ENCODE data around the gene SUGP2.
A peak's percentile ranks its signal among the peaks of the same experiment; 100 is the strongest.
"Not testable (repeated sequence)": the region's sequence is repeated elsewhere in the genome, so short reads cannot be mapped to it uniquely, and the experiment has no call there.

SUGP2 gene

DNA sequence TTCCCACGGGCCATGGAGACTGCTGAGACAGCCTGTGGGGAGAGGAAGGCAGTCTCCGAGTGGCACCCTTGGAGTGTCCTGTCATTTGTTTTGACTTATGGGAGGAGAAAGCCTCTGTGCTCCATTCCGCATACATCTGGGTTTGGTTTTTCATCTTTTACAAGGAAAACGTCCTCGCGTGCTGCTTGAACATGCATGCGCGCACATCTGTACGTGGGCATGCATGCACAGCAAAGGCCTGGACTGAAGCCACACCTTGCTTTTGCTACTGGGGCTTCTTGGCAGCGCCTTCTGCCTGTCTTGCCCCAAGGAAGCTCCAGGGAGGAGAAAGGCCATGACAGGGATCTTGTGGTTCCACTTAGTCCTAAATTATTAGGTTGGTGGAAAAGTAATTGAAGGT, 44.0 kb downstream of the SUGP2 start:
- no peak for DNase-seq

DNA sequence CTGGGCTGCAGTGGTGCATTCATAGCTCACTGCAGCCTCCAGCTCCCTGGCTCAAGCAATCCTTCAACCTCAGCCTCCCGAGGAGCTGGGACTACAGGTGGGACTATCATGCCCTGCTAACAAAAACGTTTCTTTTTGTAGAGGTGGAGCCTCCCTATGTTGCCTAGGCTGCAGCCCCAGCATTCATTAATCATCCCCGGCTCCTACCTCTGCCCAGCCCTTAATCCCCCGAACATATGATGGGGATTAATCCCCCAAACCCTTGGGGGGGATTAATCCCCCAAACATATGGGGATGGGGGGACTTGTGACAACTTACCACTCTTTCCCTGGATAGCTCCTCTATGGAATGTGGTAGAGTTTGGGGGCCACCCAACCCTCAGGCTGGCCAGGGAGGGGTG, 45.9 kb downstream of the SUGP2 start:
- no peak for DNase-seq

DNA sequence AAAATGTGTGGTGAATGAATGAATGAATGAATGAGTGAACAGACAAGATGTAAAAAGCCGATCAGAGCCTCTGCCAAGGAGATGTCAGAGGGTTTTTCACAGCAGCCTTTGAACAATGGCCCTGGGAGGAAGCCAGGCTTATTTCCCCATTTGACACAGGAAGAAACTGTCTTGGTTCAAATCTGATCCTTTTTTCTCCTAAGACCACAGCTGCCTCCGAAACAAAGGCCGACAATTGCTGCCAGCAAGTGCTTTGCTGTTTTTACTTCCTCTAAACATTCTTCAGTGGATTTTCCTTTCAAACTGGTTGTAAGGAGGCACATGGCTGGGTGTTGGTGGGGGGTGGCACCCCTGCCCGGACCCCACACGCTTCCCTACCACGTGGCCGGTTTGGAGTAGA, 48.1 kb downstream of the SUGP2 start:
- DNase-seq, result no peak

DNA sequence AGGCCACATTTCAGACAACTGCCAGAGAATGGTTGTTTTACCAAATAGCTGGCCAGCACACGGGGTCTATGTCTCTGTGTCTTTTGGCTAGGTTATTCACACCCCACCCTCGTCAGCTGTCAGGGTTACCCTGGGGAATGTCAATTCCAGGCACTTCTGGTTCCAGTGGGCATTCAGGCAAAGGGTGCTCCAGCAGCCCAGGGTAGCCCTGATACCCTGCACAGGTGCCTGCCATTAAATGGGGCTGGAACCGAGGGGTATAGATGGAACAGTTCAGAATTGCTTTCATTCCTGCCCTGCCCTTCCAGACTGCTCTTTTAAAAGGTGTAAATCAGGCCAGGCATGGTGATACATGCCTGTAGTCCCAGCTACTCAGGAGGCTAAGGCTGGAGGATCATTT, 49.1 kb downstream of the SUGP2 start:
- no peak for DNase-seq

DNA sequence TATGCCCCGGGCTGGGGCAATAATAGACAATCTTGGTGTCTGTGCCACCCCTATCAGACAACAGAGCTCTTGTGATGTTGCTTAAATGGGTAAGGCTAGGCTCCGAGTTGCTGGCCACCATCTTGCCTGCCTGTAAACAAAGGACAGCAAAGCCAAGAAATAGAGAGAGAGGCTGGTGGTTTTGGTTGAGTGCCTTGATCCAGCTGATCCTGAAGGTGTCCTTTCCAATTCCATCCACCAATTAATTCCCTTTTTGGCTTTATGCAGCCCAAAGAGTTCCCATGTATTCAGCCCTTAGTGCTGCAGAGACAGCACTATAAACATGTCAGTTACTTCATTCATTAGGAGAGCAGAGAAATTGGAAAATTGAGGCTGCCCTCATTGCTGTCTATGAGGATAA, 50.6 kb downstream of the SUGP2 start:
- no peak for DNase-seq

DNA sequence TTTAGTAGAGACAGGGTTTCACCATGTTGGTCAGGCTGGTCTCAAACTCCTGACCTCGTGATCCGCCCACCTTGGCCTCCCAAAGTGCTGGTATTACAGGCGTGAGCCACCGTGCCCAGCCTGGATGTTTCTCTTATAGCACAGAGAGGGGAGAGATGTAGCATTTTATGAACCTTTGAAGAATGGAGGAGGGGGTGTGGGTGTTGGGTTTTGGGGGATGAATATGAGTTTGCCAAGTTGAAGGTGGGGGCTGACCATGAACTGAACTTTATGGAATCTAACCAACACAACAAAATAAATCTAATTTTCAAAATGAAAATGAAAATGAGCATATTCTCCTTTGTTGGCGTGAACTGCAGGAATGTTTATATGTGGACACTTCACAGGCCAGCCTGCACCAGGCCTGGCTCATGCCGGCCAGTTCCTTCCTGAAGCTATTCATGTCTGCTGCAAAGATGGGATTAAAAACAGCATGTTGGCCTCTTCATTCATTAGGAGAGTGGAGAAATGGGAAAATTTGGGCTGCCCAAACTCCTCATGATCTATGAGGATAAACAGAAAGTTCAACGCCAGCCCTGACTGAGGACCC, 52.8 kb downstream of the SUGP2 start:
- DNase-seq, result no peak

DNA sequence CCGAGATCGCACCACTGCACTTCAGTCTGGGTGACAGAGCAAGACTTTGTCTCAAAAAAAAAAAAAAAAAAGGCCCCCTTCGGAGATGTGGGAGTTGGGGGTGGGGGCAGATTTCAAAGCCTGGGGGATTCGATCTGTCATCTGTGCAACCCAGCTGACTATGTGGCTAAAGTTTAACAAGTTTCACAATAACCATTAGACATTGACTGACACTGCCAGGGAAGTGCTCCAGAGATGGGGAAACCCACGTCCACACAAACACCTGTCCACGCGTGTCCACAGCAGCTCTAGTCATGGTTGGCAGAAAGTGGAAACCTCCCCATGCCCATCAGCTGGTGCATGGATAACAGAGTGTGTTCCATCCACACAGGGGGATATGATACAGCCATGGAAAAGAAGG, 54.7 kb downstream of the SUGP2 start:
- no peak for DNase-seq

DNA sequence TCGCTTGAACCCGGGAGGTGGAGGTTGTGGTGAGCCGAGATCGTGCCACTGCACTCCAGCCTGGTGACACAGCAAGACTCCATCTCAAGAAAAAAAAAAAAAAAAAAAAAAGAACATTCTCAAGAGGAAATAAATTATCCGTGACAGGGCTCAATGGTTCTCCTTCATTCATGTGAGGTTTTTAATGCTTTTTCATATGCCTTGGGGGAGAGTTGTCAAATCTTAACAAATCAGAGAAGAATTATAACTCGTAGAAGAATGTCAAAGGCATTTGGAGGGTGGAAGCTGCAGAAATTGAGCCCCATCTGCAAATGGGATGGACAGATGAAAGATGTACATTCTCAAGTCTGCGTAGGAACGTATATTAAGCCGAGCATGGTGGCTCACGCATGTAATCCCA, 57.4 kb downstream of the SUGP2 start:
- no peak for DNase-seq

DNA sequence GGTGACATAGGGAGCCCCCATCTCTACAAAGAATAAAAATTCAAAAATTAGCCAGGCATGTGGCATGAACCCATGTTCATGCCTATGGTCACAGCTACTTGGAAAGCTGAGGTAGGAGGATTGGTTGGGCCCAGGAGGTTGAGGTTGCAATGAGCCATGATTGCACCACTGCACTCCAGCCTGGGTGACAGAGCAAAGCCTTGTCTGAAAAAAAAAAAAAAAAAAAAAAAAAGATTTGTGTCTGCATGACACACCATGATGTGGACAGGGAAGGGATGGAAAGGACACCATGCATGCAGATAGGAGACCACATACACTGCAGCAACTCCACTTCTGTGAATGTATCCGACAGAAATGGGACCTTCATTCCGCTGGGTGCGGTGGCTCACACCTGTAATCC, 58.3 kb downstream of the SUGP2 start:
- DNase-seq, result no peak

DNA sequence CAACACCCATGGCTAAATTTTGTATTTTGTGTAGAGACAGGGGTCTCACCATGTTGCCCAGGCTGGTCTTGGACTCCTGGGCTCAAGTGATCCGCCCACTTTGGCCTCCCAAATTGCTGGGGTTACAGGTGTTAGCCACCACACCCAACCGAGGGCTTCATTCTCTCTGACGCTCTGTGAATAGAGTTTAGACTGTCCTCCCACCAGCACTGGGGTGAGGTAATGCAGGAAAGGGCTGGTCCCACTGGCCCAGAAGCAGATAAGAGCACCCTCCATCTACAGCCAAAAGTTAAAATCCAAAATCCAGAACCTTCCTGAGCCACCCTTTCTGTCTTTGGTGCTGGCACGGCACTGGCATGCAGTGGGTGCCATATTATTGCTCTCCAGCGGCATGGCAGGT, 60.5 kb downstream of the SUGP2 start:
- DNase-seq, result no peak

DNA sequence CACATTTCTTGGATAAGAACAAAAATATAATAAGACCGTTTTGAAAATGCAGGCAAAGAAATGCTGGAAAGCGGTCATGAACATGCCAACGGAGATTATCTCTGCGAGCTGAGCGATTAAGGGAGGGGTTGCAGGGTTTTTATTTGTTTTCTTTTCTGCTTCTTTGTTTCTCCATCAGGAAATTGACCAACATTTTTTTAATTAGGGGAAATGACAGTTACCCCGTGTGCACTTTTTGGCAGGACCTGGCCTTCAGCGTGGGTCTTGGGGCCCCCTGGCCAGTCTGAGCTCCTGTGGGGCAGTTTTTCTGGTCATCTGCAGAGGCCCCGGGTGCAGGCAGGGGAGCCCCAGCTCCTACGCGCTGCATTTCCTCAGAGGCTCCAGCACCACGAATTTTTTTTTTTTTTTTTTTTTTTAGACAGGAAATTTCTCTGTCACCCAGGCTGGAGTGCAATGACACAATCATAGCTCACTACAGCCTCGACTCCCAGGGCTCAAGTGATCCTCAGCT, 61.0 kb downstream of the SUGP2 start:
- DNase-seq, result no peak

DNA sequence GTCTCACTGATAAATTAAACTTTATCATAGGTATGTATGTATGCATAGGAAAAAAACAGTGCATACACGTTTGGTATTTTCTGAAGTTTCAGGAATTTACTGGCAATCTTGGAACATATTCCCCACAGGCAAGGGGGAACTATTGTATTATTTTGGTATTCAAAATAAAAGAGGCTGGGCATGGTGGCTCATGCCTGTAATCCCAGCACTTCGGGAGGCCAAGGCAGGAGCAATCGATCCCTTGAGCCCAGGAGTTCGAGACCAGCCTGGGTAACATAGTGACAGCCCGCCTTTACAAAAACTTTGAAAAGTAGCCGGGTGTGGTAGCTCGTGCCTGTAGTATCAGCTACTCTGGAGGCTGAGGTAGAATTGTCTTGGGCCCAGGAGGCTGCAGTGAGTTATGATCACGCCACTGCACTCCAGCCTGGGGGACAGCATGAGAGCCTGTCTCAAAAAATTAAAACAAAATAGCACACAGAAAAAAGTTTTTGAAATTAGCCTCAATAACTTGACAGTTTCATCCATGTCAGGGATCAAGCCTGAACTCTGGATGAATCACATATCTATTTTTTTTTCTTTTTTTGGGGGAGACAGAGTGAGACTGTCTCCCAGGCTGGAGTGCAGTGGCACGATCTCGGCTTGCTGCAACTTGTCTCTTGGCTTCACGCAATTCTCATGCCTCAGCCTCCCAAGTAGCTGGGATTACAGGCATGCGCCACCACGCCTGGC, 63.2 kb downstream of the SUGP2 start:
- DNase-seq, result no peak

DNA sequence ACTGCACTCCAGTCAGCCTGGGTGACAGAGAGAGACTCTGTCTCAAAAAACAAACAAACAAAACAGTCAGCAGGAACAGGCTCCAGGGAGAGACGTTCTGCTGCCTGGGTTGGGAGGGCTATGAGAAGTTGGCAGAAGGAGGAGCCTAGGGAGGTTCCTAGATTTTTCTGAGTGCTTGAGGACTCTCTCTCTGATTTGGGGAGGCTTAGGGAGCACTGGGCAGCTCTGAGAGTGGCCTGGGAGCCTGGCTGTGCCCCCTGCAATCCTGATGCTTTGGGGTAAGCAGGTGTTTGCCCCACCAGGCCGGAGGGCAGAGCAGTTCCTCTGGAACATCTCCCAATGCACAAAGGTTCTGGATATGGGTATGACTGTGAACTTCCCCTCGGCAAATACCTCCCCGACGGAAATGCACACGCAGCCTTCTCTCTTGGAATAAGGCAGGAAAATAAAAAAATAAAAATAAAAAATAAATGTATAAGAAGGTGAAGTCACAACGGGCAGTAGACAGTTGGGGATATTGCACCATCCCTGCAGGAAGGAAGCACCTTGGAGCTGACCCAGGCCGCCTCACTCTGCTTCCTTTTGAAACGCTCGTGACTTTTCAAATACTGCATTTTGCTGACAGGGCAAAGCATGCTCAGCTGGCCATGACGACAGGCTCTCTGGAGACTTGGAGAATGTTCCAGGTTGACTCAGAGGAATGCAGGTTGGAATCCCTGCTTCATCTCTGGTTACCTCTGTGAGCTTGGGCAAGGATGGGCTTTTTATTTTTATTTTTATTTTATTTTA, 65.8 kb downstream of the SUGP2 start:
- no peak for DNase-seq

DNA sequence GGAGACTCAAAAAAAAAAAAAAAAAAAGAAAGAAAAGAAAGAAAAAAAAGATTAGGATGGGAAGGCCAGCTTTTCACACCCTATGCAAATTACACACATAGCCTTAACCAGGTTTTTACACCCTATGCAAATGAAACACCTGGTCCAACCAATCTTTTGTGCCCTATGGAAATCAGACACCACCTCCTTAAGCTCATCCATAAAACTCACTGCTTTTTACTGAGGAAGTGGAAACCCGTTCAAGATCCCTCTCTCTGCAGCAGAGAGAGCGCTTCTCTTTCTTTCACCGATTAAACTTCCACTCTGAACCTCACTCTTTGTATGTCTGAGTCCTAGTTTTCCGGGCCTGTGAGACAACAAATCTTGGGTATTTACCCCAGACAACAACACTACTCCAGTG, 67.0 kb downstream of the SUGP2 start:
- DNase-seq, result peak; percentile 64

DNA sequence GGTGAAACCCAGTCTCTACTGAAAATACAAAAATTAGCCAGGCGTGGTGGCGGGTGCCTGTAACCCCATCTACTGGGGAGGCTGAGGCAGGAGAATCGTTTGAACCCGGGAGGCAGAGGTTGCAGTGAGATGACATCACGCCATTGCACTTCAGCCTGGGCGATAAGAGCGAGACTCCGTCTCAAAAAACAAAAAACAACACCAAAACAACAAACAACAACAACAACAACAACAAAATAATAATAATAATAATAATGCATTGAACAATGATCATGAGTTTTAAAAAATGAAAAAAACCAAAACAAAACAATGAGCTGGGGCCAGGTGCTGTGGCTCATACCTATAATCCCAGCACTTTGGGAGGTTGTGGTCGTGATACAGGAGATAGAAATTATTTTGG, 69.2 kb downstream of the SUGP2 start:
- no peak for DNase-seq

DNA sequence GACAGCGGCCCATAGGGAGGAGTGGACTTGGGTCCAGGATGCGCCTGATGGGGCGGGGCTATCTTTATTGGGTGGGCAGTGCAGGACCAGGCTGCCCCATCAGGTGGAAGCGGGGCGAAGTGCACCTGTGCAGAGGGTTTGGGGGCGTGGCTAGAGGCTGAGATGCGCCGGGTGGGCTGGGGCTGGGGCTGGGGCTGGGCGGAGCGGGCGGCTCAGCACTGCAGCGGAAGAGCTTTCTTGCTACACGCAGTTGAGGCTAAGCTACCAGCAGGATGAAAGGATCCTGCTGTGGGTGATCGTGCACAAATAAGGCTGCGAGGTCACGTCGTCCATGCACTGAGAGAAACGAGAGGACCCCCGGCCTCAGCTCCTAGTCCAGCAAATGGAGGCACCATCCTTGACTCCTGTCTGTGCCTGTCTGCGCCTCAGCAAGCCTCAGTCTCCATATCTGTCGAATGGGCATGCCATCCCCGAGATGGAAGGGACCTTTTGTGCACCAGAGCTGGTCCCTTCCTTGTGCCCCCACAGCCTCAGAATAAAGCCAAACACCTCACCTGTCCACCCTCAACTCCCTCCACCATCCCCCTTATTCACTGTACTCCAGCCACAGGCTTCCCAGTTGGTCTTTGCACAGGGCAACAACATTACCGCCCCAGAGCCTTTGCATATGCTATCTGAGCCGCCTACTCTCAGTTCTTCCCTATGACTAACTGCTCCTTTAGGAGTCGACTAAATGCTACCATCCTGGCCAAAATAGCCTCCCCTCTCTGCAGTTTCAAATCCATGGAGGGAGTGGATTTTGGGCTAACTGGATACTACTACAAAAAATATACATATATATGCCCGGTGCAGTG, 71.3 kb downstream of the SUGP2 start:
- DNase-seq, result no peak

DNA sequence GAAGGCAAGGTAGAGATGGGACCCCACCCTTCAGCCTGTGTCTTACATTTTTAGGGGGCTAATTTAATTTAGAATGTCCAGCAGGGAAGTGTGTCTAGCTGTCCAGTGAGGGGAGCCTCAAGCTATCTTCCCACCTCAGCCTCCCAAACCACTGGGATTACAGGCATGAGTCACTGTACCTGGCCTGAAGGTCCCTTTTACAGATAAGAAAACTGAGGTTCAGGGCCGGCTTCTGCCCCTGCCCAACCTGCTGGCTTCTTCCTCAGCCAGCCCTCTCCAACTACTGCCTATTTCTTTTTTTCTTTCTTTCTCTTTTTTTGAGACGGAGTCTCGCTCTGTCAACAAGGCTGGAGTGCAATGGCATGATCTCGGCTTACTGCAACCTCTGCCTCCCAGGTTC, 72.9 kb downstream of the SUGP2 start:
- DNase-seq, result no peak

DNA sequence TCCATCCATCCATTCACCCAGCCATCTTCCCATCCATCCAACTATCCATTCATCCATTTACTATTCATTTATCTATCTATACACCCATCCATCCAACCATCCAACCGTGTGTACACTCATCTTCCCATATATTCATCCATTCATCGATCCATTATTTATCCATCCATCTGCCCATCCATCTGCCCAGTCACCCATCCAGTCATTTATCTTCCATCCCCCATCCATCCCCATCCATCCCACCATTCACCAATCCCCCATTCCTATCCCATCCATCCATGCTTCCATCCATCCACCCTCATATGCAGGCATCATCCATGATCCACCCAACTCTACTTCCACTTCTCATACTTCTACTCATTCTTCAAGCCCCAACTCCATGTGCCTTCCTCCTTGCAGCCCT, 78.3 kb downstream of the SUGP2 start:
- DNase-seq, result no peak

DNA sequence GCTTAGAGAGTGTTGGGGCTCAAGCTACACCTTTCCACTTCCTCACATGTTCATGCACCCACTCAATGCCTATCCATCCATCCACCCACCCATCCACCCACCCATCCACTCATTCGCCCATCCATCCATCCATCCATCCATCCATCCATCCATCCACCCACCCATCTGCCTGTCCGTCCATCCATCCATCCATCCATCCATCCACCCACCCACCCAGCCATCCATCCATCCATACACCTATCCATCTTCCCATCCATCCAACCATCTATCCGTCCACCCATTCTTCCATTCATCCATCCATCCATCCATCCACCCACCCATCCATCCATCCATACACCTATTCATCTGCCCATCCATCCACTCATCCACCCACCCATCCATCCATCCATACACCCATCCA, 79.2 kb downstream of the SUGP2 start:
- DNase-seq, result no peak

DNA sequence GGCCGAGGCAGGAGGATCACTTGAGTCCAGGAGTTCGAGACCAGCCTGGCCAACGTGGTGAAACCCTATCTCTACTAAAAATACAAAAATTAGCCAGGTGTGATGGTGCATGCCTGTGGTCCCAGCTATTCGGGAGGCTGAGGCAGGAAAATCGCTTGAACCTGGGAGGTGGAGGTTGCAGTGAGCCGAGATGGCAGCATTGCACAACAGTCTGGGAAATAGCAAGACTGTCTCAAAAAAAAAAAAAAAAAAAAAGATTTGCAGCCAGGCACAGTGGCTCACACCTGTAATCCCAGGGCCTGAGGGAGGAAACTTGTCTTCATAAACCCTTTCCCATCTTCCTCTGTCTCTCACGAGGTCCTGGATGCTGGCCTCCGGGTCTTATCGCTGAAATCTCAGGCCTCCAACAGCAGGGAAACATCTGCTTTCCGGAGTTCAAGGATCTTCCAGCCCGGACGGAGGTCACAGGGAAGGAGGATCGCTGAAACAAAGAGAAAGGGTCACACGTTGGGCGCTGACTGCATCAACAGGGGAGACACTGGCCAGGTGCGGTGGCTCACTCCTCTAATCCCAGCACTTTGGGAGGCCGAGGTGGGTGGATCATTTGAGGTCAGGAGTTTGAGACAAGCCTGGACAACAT, 80.8 kb downstream of the SUGP2 start:
- DNase-seq, result not testable (repeated sequence)

DNA sequence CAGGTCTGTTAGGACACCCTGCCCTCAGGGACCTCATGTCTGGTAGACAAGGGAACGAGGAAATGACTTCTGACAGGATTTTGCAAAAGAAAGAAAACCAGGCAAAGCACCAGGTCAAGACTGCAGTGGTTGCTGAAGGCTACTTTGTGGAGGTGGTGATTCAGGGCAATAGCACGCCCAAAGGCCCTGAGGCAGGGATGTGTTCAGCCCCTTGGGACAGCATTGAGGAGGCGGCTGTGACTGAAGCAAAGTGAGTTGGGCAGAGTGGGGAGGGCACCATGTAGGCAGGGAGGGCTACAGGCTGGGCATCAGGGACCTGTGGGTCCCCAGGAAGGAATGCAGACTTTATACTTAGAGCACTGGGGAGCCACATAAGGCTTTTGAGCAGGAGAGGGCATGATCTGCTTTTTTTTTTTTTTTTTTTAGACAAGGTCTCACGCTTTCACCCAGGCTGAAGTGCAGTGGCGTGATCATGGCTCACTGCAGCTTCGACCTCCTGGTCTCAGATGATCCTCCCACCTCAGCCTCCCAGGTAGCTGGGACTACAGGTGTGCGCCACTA, 81.5 kb downstream of the SUGP2 start:
- no peak for DNase-seq

DNA sequence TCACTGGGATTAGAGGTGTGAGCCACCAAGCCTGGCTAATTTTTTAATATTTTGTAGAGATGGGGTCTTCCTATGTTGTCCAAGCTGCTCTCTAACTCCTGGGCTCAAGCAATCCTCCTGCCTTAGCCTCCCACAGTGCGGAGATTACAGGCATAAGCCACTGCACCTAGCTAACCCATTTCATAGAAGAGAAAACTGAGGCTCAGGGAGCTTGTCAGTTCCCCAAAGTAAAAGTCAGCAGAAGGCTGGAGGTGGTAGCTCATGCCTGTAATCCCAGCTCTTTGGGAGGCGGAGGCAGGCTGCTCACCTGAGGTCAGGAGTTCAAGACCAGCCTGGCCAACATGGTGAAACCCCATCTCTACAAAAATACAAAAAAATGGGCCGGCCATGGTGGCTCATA, 83.5 kb downstream of the SUGP2 start:
- DNase-seq, result no peak
